Tibial artery (tissue), 4 donors: ENCODE data around the gene GSK3B.

Source experiments
- DNase-seq, 2 donors: peaks; one replicate each; pipeline ENCODE4 v3.0.0-alpha.2; 2019
- H3K27ac ChIP-seq, 2 donors: fragments of 200-600 bp; sonication (generic) in 1 of 2; 1 replicate in 1 of 2; 2 replicates in 1 of 2; pipeline ENCODE4 v1.5.1; 2018 to 2019; ENCODE audit warnings: mild to moderate bottlenecking in 1 of 2
- H3K27me3 ChIP-seq, 2 donors: fragments of 200-600 bp; sonication (generic) in 1 of 2; one replicate each; pipeline versions ENCODE4 v1.5.1 to v1.6.0; 2016 to 2019
- H3K36me3 ChIP-seq, 3 donors: fragments of 200-600 bp; sonication (generic) in 2 of 3; one replicate each; pipeline ENCODE4 v1.5.1; 2016 to 2019; ENCODE audit warnings: mild to moderate bottlenecking in 2 of 3
- H3K4me1 ChIP-seq, 4 donors: fragments of 200-600 bp; sonication (generic) in 2 of 4; 1 replicate in 3 of 4; 2 replicates in 1 of 4; pipeline ENCODE4 v1.5.1; 2016 to 2019
- H3K4me3 ChIP-seq, 2 donors: fragments of 200-600 bp; sonication (generic) in 1 of 2; 1 replicate in 1 of 2; 2 replicates in 1 of 2; pipeline ENCODE4 v1.5.1; 2018 to 2019; ENCODE audit warnings: mild to moderate bottlenecking in 2 of 2
- H3K9me3 ChIP-seq, 3 donors: fragments of 200-600 bp; sonication (generic) in 1 of 3; one replicate each; pipeline ENCODE4 v1.5.1; 2016 to 2019
- CTCF ChIP-seq, 2 experiments: fragments of 200-600 bp in 1 of 2; fragments of 450-650 bp in 1 of 2; IDR thresholded peaks; one replicate each; pipeline ENCODE4 v1.5.1; 2017 to 2019; ENCODE audit warnings: antibody characterized with exemption in 2 of 2, mild to moderate bottlenecking in 1 of 2, moderate library complexity in 1 of 2
- intact Hi-C: fragments of 100-400 bp; cut with DNase I; formaldehyde crosslinking; loops from one replicate; pipeline ENCODE4 v1.15.0; 2023; ENCODE audit warnings: low total_unique reads

The GSK3B gene

GRCh38 chr3:119783255-119783654 is 311.0 kb downstream of the GSK3B start:
- Histone ChIP-seq H3K9me3 (no peaks in the 10 kb centered on the region), H3K27ac (no peak overlapping the region)
- no peak for TF ChIP-seq CTCF (IDR thresholded peaks at IDR 0.05)

GRCh38 chr3:119782460-119782859 is 311.8 kb downstream of the GSK3B start:
- no peak for DNase-seq
- Histone ChIP-seq H3K27me3 (no peaks in the 10 kb centered on the region), H3K4me1 (no peaks in the 10 kb centered on the region), H3K9me3 (no peaks in the 10 kb centered on the region), H3K36me3 (no peaks in the 10 kb centered on the region), H3K27ac (no peak overlapping the region), H3K4me3 (no peak overlapping the region)
- no peak for TF ChIP-seq CTCF (IDR thresholded peaks at IDR 0.05)
- intact Hi-C loops, result no loop called here

More at GRCh38 chr3:119783255-119783654, 311.0 kb downstream of the GSK3B start:
- H3K4me3 ChIP-seq, result no peak overlapping the region
- H3K4me1 ChIP-seq, result no peaks in the 10 kb centered on the region
- DNase-seq, result no peak
- H3K27me3 ChIP-seq, result no peaks in the 10 kb centered on the region
- no peaks in the 10 kb centered on the region for H3K36me3 ChIP-seq
- intact Hi-C loops, result no loop called here

GRCh38 chr3:119781330-119782198 is 312.7 kb downstream of the GSK3B start, which contains the start of gene NR1I2:
TSS of gene NR1I2 (plus strand) at chr3:119782101.
- Histone ChIP-seq H3K36me3 (no peaks in the 10 kb centered on the region), H3K4me3 (no peak within 1 kb of the TSS), H3K27me3 (no peaks in the 10 kb centered on the region), H3K4me1 (no peaks in the 10 kb centered on the region), H3K27ac (no peak within 1 kb of the TSS), H3K9me3 (no peaks in the 10 kb centered on the region)
- TF ChIP-seq CTCF (IDR thresholded peaks at IDR 0.05), result no peak
- DNase-seq, result no peak
- intact Hi-C loops, result no loop called here

GRCh38 chr3:119779731-119780383 is 314.4 kb downstream of the GSK3B start:
- no peak for DNase-seq
- Histone ChIP-seq H3K4me1 (no peaks in the 10 kb centered on the region), H3K36me3 (no peaks in the 10 kb centered on the region), H3K27ac (no peak overlapping the region), H3K27me3 (no peaks in the 10 kb centered on the region), H3K4me3 (no peak overlapping the region), H3K9me3 (peaks cover 0 to 4% (median 0%) of the 10 kb centered on the region in 3 donors)
- TF ChIP-seq CTCF (IDR thresholded peaks at IDR 0.05), result no peak
- intact Hi-C loops, result no loop called here

GRCh38 chr3:119778811-119779210 is 315.4 kb downstream of the GSK3B start:
- Histone ChIP-seq H3K4me3 (no peak overlapping the region), H3K36me3 (no peaks in the 10 kb centered on the region), H3K9me3 (peaks cover 0 to 4% (median 0%) of the 10 kb centered on the region in 3 donors), H3K27me3 (no peaks in the 10 kb centered on the region), H3K27ac (no peak overlapping the region), H3K4me1 (no peaks in the 10 kb centered on the region)
- intact Hi-C loops, result no loop called here
- DNase-seq, result no peak
- TF ChIP-seq CTCF (IDR thresholded peaks at IDR 0.05), result no peak
